Type B pancreatic cell (in vitro differentiated cells): ENCODE data around the gene ZNF74. TPM values are rescaled to one million over a fixed set of nuclear protein-coding genes. Genes with fewer than 3 reads are reported as not detected.
A peak's percentile ranks its signal among the peaks of the same experiment; 100 is the strongest.
"Not testable (repeated sequence)": the region's sequence is repeated elsewhere in the genome, so short reads cannot be mapped to it uniquely, and the experiment has no call there.

Source experiments
- DNase-seq: peaks from one replicate; pipeline ENCODE4 v3.0.0; 2021; ENCODE audit warnings: mixed read lengths; ENCODE audit not compliant: unreplicated experiment; ENCODE audit errors: extremely low spot score
- H3K27ac Mint-ChIP-seq: 2 replicates; pipeline ENCODE4 v1.8.0; 2021; ENCODE audit warnings: mild to moderate bottlenecking, mixed read lengths
- H3K27me3 Mint-ChIP-seq: 2 replicates; pipeline ENCODE4 v1.8.0; 2021; ENCODE audit warnings: mixed read lengths
- H3K36me3 Mint-ChIP-seq: 2 replicates; pipeline ENCODE4 v1.8.0; 2021; ENCODE audit warnings: mixed read lengths
- H3K4me1 Mint-ChIP-seq: one replicate; pipeline ENCODE4 v1.8.0; 2021; ENCODE audit warnings: mixed read lengths; ENCODE audit not compliant: unreplicated experiment
- H3K4me3 Mint-ChIP-seq: 2 replicates; pipeline ENCODE4 v1.8.0; 2021; ENCODE audit warnings: mild to moderate bottlenecking, mixed read lengths
- H3K9me3 Mint-ChIP-seq: 2 replicates; pipeline ENCODE4 v1.8.0; 2021; ENCODE audit warnings: mixed read lengths
- CTCF ChIP-seq: fragments of 200-600 bp; sonication (generic); conservative IDR thresholded peaks from 2 replicates; pipeline ENCODE4 v1.5.0; 2021; ENCODE audit warnings: antibody characterized with exemption, mild to moderate bottlenecking
- total RNA-seq: library from RNA; stranded (reverse); gene quantifications from 2 replicates; pipeline ENCODE4 v1.2.1, GENCODE V29; 2021; ENCODE audit warnings: low replicate concordance

The ZNF74 gene
- total RNA-seq, 1 donor from 2014 or later: 39.5 TPM

GRCh38 chr22:20407829-20408228, 13.9 kb downstream of the ZNF74 start:
- peak; percentile 40 for DNase-seq
- no peak for TF ChIP-seq CTCF
- H3K36me3 Mint-ChIP-seq: peaks cover 16% of the 10 kb centered on the region
- no peaks in the 10 kb centered on the region for H3K9me3 Mint-ChIP-seq
- no peak overlapping the region for H3K27ac Mint-ChIP-seq
- H3K4me1 Mint-ChIP-seq: peaks cover 17% of the 10 kb centered on the region
- no peak overlapping the region for H3K4me3 Mint-ChIP-seq
- H3K27me3 Mint-ChIP-seq: no peaks in the 10 kb centered on the region

- TF ChIP-seq CTCF: no peak
- H3K9me3 Mint-ChIP-seq: no peaks in the 10 kb centered on the region
- peaks cover 12% of the 10 kb centered on the region for H3K36me3 Mint-ChIP-seq
- H3K27me3 Mint-ChIP-seq: no peaks in the 10 kb centered on the region
- H3K4me1 Mint-ChIP-seq: peaks cover 17% of the 10 kb centered on the region
- no peak overlapping the region for H3K4me3 Mint-ChIP-seq
- no peak for DNase-seq
- no peak overlapping the region for H3K27ac Mint-ChIP-seq
Measured at GRCh38 chr22:20408891-20409290, 14.9 kb downstream of the ZNF74 start.

- not testable (repeated sequence) for H3K4me3 Mint-ChIP-seq, H3K27ac Mint-ChIP-seq, DNase-seq, H3K9me3 Mint-ChIP-seq, H3K27me3 Mint-ChIP-seq
- Mint-ChIP-seq H3K4me1 (peaks cover 17% of the 10 kb centered on the region), H3K36me3 (peaks cover 11% of the 10 kb centered on the region)
Measured at GRCh38 chr22:20409385-20409784, 15.4 kb downstream of the ZNF74 start.

- TF ChIP-seq CTCF: no peak
- no peak overlapping the region for H3K4me3 Mint-ChIP-seq
- H3K9me3 Mint-ChIP-seq: no peaks in the 10 kb centered on the region
- H3K27me3 Mint-ChIP-seq: no peaks in the 10 kb centered on the region
- H3K4me1 Mint-ChIP-seq: peaks cover 17% of the 10 kb centered on the region
- no peak overlapping the region for H3K27ac Mint-ChIP-seq
- DNase-seq: no peak
- H3K36me3 Mint-ChIP-seq: peaks cover 7% of the 10 kb centered on the region
Measured at GRCh38 chr22:20412474-20413216, 18.7 kb downstream of the ZNF74 start.

GRCh38 chr22:20413217-20414058, 19.5 kb downstream of the ZNF74 start:
- TF ChIP-seq CTCF: no peak
- Mint-ChIP-seq H3K9me3 (no peaks in the 10 kb centered on the region), H3K4me3 (no peak overlapping the region), H3K4me1 (peaks cover 17% of the 10 kb centered on the region), H3K27me3 (no peaks in the 10 kb centered on the region), H3K36me3 (peaks cover 4% of the 10 kb centered on the region), H3K27ac (no peak overlapping the region)
- no peak for DNase-seq

GRCh38 chr22:20414059-20414440, 20.1 kb downstream of the ZNF74 start:
- no peak for TF ChIP-seq CTCF
- Mint-ChIP-seq H3K27ac (no peak overlapping the region), H3K9me3 (no peaks in the 10 kb centered on the region), H3K27me3 (no peaks in the 10 kb centered on the region), H3K36me3 (peaks cover 4% of the 10 kb centered on the region), H3K4me1 (peaks cover 19% of the 10 kb centered on the region), H3K4me3 (no peak overlapping the region)
- no peak for DNase-seq
